Fibroblast of the conjunctiva (primary cell): Measurements from ENCODE around the gene DNAH12.
"Not testable (repeated sequence)": the region's sequence is repeated elsewhere in the genome, so short reads cannot be mapped to it uniquely, and the experiment has no call there.

Source experiments
- DNase-seq: peaks from one replicate; pipeline ENCODE4 v3.0.0-alpha.2; 2010; ENCODE audit warnings: low read depth

The DNAH12 gene

DNA sequence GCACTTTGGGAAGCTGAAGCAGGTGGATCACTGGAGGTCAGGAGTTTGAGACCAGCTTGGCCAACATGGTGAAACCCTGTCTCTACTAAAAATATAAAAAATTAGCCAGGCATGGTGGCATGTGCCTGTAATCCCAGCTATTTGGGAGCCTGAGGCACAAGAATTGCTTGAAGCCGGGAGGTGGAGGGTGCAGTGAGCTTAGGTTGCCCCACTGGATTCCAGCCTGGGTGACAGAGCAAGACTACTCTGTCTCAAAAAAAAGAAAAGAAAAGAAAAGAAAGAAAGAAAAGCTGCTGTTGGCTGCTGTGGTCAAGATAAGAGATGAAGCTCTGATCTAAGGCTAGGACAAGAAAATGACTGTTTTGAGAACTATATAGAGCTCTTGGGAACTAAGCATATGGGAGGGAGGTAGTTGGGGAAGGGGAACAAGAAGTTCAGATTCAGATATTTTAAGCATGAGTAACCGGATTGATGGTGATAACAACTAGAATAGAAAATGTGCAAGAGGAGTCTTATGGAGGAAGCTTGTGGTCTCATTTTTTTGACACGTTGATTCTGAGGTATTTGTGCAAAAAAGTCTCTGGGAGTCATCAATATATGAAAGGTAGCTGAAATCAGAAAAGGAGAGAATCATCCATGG lies 25.7 kb downstream of the DNAH12 start:
- DNase-seq: no peak

DNA sequence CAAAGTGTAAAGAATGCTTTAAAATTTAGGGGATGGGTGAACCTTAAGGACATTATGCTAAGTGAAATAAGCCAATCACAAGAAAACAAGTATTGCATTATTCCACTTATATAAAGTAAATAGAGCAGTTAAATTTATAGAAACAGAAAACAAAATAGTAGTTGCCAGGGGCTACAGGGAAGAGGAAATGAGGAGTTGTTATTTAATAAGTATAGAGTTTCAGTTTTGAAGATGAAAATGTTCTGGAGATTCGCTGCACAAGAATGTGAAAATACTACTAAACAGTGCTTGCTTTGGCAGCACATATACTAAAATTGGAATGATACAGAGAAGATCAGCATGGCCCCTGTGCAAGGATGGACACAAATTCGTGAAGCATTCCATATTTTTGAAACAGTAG lies 32.0 kb downstream of the DNAH12 start:
- no peak for DNase-seq

DNA sequence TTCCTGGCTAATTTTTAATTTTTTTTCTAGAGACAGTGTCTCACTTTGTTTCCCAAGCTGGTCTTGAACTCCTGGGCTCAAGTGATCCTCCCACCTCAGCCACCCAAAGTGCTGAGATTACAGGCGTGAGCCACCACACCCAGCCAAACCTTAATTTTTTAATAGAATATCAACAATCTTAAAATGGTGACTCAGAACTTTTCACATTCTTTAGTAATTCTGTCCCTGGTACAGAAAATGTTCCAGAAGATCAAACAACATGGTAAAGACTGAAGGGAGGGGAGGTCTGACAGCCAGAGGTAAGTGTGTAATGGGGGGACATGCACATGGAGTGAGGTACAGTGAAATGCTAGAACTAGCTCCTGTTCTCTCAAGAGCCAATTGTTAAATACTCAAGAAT lies 38.2 kb downstream of the DNAH12 start:
- DNase-seq: no peak

DNA sequence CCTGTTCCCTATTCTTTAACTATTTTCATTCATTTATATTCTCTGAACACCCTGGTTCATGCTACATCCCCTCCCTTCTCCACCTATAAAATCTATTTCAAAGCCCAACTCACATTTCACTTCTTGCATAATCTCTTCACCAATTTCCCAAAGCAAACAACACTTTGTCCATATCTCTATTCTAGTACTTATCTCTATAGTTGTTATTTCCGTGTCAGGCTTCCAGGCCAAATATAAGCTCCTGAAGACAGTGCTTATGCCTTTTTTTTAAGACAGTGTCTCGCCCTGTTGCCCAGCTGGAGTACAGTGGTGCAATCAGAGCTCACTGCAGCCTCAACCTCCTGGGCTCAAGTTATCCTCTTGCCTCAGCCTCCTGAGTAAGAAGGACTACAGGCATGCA lies 43.6 kb downstream of the DNAH12 start:
- DNase-seq: no peak

DNA sequence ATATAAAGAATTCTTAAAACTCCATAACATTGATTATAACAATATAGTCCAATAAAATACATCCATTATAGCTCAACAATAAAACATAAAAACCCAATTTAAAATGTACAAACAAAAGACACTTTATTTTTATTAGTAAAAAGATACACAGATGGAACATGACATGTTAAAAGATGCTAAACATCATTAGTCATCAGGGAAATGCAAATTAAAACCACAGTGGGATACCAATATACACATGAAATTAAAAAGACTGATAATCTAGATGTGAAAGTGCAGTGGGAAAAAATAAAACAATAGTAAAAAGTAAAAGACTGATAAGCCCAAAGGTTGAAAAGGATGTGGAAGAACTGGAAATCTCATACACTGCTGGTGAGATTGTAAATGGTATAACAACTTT lies 46.2 kb downstream of the DNAH12 start:
- no peak for DNase-seq

DNA sequence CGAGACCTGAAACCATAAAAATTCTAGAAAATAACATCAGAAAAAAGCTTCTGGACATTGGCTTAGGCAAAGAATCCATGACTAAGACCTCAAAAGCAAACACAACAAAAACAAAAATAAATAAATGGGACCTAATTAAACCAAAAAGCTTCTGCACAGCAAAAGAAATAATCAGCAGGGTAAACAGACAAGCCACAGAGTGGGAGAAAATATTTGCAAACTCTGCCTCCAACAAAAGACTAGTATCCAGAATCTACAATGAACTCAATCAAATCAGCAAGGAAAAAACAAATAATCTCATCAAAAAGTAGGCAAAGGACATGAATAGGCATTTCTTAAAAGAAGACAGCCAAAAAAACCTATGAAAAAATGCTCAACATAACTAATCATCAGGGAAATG lies 59.6 kb downstream of the DNAH12 start:
- no peak for DNase-seq

DNA sequence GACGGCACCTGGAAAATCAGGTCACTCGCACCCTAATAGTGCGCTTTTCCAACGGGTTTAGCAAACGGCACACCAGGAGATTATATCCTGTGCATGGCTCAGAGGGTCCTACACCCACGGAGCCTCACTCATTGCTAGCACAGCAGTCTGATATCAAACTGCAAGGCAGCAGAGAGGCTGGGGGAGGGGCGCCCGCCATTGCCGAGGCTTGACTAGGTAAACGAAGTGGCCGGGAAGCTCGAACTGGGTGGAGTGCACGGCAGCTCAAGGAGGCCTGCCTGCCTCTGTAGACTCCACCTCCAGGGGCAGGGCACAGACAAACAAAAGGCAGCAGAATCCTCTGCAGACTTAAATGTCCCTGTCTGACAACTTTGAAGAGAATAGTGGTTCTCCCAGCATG lies 67.0 kb downstream of the DNAH12 start:
- DNase-seq: not testable (repeated sequence)

DNA sequence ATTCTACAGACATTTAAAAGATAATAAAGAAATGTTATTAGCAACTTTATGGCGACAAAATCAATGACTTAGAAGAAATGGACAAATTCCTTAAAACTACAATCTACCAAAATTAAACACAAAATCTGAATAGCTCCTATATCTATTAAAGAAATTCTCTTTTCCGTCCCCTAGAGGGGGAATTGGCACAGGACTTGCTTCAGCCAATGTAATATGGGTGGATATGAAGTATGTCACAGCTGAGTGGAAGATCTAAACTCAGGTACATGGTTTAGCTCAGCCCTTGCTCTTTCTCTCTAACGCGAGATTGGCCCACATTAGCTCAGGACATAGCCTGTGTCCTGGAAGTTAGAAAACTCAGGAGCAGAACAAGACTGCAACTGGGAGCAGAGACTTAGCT lies 79.3 kb downstream of the DNAH12 start:
- no peak for DNase-seq

DNA sequence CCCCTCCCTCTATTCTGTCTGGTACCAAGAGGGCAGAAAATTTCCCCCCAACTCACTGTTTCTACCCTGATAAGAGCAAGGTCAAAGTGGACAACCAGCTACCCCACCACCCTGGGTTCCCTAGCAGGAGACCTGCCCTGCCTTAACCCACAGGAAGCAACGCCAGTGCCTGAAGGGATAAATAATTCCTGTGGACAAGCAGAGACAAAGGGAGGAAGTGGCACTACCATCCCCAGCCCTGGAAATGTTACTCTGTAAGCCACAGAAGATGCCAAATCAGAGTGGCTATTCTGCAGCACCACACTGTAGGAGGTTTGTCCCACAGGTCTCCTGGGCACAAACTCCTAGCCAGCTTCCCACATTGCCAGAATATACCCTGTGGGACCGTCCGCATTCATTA lies 80.1 kb downstream of the DNAH12 start:
- DNase-seq: no peak

DNA sequence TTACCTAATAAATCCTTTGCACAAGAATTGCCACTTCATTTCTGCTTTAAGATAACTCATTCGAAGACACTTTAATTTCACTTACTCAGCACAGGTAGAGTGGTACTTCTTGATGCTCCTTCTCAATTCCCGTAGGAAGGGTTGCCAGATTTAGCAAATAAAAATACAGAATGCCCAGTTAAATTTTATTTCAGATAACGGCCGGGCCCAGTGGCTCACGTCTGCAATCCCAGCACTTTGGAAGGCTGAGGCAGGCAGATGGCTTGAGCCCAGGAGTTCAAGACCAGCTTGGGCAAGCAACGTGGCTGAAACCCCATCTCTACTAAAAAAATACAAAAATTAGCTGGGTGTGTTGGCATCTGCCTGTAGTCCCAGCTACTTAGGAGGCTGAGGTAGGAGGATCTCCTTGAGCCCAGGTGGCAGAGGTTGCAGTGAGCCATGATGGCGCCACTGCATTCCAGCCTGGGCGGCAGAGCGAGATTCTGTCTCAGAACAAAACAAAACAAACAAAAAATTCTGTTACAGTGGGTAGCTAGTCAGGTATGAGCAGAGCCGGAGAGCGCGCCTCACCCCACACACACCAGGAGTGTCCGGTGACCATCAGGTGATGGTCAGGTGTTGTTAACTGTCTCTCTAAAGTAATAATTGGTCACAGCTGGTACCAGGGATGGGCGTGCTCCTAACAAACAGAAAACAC lies 92.8 kb downstream of the DNAH12 start:
- DNase-seq: no peak

DNA sequence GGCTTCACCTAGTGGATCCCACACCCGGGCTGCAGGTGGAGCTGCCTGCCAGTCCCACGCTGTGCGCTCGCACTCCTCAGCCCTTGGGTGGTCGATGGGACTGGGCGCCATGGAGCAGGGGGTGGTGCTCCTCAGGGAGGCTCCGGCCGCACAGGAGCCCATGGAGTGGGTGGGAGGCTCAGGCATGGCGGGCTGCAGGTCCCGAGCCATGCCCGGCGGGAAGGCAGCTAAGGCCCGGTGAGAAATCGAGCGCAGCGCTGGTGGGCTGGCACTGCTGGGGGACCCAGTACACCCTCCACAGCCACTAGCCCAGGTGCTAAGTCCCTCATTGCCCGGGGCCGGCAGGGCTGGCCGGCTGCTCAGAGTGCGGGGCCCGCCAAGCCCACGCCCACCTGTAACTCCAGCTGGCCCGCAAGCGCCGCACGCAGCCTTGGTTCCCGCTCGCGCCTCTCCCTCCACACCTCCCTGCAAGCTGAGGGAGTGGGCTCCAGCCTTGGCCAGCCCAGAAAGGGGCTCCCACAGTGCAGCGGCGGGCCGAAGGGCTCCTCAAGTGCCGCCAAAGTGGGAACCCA lies 94.8 kb downstream of the DNAH12 start:
- DNase-seq: not testable (repeated sequence)

DNA sequence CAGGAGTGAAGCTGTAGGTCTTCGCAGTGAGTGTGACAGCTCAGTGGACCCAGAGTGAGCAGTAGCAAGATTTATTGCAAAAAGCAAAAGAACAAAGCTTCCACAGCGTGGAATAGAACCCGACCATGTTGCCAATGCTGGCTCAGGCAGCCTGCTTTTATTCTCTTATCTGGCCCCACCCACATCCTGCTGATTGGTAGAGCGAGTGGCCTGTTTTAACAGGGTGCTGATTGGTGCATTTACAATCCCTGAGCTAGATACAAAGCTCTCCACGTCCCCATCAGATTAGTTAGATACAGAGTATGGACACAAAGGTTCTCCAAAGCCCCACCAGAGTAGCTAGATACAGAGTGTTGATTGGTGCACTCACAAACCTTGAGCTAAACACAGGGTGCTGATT lies 95.7 kb downstream of the DNAH12 start:
- DNase-seq: not testable (repeated sequence)

DNA sequence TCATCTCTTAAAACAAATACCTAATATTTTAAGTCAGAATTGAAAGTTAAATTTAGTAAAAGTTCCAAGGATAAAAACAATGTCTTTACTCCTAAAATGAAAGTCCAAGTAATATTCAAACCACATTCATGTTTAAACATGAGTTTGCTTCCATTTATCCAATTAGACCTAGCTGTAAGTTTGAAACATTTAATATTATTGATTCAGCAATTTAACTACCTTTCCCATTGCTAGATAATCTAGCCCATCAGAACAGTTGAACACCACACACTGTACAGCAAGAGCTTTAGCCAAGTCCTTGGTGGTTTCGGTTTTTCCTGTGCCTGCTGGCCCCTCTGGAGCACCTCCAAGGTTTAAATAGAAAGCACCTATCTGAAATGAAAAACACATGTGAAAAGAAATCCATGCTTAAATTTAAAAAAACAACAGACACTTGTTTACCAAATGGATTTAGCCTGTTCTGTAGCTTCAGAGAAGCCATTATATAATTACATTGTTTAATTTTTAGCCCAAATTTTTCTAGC lies 97.8 kb downstream of the DNAH12 start:
- peak; percentile 48 for DNase-seq

DNA sequence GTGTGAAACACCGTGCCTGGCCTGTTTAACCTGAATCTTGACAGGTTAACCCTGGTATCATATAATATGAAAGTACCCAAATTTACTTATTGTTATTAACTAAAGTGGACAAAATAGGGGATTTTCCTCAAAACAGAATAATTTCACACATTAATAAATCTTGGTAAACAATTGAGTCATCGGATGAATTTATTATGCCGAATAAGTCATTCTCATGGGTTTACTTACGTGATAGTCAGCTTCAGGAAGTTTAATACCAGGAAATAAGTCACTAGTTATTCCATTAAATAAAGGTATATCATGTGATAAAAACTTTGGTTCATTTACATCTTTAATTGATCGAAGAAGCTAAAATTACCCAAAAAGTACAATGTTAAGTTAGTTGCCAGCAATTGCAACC lies 99.7 kb downstream of the DNAH12 start:
- no peak for DNase-seq

DNA sequence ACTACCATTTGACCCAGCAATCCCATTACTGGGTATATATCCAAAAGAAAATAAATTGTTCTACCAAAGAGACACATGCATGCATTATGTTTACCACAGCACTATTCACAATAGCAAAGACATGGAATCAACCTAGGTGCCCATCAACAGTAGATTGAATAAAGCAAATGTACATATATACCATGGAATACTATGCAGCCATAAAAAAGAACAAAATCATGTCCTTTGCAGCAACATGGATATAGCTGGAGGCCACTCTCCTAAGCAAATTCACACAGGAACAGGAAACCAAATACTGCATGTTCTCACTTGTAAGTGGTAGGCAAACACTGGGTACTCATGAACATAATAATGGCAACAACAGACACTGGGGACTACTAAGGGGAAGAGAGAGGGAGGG lies 104.0 kb downstream of the DNAH12 start:
- DNase-seq: not testable (repeated sequence)

DNA sequence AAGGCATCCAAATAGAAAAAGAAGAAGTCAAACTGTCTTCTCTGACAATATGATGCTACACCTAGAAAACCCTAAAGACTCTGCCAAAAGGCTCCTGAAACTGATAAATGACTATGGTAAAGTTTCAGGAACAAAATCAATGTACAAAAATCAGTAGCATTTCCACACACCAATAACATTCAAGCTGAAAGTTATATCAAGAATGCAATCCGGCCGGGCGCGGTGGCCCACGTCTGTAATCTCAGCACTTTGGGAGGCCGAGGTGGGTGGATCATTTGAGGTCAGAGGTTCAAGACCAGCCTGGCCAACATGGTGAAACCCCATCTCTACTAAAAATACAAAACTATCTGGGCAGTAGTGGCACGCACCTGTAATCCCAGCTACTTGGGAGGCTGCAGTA lies 105.7 kb downstream of the DNAH12 start:
- not testable (repeated sequence) for DNase-seq

DNA sequence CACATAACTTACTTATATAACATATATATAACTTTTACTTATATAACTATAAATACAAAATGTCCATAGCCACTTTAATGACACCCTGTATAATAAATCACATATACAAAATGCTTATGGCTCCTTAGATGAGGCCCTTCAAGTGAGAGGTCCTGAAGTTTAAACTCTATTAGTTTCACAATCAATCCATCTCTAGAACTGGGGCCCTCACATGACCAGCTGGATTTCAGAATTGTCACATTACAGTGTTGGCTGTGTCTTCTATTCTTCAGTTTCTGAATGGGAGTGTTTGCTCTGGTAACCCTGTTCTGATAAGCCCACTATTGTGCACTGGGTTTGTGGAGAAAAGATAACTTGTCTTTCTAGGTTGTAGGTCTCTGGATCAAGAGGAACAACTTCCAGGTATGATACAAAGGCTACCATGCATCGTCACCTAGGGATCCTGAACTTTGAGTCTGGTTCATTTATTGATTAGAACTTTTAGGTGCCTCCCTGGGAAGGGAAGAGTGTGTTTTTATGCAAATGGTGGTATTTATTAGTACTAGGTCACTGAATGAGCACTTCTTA lies 107.9 kb downstream of the DNAH12 start:
- DNase-seq: no peak

DNA sequence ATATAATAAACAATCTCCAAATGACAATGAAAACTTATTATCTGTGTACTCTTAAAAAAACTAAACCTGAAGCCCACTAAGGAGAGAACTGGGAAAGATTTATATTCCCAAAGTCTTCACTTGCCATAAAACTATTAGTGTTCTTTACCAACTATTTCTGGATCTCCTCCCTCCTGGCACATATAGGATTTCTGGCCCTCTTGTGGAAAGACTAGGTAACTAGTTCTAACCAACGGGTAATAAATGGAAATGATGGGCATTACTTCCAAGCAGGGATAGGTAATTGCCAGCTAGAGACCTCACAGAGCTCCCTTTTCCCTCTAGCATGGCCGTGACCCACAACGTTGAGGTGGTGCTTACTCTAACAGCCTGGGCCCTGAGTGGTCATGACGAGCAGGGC lies 110.1 kb downstream of the DNAH12 start:
- no peak for DNase-seq

DNA sequence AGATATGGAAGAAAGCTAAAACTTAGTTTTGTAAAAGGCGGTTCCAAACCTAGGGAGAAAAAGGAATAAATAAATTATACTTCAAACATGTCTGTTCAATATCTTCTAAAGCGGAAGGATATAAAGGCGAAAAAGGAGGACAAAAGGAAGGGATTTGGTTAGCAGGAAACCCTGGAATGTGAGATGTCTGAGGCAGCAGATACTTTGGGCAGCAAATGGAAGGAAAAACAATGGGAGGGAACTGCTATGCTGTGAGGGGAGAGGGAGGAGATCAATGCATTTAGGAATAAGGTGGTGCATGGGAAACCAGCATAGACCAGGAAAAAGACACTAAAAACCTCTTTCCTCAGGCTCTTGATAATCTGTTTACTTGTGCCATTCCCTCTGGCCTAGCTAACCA lies 120.8 kb downstream of the DNAH12 start:
- DNase-seq: no peak

DNA sequence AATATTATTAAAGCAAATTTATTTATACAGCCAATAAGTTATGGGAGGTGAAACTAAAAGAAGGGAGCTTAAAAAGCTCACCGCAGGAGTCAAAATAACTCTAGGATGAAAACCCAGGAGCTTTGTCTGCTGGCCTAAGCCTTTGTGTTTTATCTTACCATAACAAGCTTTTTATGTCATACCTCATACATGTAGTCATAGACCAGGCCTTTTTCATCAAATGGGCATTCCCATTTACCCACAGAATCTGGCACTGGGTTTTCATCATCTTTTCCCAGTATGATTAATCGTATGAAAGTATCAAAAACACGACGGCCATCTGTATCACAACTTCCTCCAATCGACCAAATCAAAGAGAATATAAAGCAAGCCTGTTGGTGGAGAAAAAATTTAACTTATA lies 122.8 kb downstream of the DNAH12 start:
- DNase-seq: no peak

DNA sequence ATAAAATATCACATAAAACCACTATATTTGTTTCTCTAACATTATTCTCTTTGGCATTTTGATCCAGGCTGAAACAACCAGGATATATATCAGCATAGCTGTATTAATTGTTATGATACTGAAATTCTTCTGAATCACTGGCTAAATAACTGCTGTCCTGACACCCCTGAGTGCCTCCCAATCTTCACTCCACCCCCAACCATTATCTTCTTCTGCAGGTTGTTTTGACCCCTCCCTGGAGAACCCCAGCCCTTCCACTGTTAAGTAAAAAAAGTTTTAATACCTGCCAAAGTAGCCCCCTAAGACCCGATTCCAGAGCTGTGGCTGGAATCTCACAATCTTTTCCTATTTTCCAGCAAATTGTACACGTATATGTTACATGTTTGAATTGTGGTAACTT lies 124.1 kb downstream of the DNAH12 start:
- no peak for DNase-seq

DNA sequence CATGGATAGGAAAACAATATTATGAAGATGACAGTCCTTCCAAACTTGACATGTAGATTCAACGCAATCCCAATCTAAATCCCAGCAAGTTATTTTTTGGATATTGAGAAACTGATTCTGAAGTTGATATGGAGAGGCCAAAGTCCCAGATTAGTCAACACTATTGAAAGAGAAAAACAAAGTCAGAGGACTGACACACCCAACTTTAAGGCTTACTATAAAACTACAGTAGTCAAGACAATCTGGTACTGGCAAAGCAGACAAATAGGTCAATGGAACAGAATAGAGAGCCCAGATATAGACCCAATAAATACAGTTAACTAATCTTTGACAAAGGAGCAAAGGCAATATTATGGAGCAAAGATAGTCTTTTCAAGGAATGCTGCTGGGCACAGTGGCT lies 132.4 kb downstream of the DNAH12 start:
- no peak for DNase-seq

DNA sequence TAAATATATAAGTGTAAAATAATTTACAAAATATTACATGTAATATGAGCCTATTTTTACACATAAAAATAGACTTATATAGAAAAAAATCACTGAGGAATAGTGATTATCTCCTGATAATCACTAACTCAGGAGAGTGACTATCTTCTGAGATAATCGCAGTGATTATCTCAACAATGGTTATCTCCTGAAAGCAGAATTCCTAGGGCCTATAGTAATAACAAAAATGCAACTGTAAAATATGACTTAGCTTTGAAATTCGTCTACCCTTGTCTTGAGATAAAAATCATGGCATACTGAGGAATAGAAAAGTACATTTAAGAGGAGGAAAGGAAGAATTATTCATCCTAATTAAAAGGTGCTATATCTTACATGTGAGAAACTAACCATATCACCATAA lies 134.7 kb downstream of the DNAH12 start:
- no peak for DNase-seq
